ENCODE data around the gene KLK7.

DNA sequence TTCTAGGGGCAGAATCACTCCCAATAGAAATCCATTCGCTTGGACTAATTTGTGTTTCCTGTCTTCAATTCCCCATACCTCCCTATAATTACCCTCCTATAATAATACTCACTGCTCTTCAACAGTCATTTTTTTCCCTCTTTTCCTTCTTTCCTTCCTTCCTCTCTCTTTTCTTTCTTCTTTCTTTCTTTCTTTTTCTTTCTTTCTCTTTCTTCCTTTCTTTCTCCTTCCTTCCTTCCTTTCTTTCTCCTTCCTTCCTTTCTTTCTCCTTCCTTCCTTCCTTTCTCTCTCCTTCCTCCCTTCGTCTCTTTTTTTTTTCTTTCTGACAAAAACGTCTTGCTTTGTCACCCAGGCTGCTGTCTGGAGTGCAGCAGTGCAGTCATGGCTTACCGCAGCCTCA lies 38.9 kb downstream of the KLK7 start:
- TF ChIP-seq, protein P1, sequence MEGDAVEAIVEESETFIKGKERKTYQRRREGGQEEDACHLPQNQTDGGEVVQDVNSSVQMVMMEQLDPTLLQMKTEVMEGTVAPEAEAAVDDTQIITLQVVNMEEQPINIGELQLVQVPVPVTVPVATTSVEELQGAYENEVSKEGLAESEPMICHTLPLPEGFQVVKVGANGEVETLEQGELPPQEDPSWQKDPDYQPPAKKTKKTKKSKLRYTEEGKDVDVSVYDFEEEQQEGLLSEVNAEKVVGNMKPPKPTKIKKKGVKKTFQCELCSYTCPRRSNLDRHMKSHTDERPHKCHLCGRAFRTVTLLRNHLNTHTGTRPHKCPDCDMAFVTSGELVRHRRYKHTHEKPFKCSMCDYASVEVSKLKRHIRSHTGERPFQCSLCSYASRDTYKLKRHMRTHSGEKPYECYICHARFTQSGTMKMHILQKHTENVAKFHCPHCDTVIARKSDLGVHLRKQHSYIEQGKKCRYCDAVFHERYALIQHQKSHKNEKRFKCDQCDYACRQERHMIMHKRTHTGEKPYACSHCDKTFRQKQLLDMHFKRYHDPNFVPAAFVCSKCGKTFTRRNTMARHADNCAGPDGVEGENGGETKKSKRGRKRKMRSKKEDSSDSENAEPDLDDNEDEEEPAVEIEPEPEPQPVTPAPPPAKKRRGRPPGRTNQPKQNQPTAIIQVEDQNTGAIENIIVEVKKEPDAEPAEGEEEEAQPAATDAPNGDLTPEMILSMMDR (IDR thresholded peaks at IDR 0.05; ENCODE audit: poor library complexity) = no peak
- TF ChIP-seq EZH2phosphoT487 (IDR thresholded peaks at IDR 0.05; ENCODE audit: low read depth, severe bottlenecking, unreplicated experiment) (no peak), EZH2 (IDR thresholded peaks at IDR 0.05; ENCODE audit: borderline replicate concordance) (no peak)

Measured in hepatocyte (in vitro differentiated cells).